GM12878 (cell line): ENCODE results near the gene AP3D1. TPM values are rescaled to one million over a fixed set of nuclear protein-coding genes. Genes with fewer than 3 reads are reported as not detected.

Source experiments
- ATAC-seq: fragments of 200-7000 bp; cut with Tn5 transposase; 3 replicates; pipeline ENCODE4 v1.9.1; 2020; ENCODE audit warnings: mild to moderate bottlenecking, moderate library complexity
- BruUV-seq: library from RNA; stranded (reverse); fragments of 400-500 nt; replicated peaks from 2 replicates; lab custom pipeline; 2021; lab: Mats Ljungman, UMichigan
- CTCF ChIA-PET: fragments of 300-600 bp; sonication (Branson Sonifier 250); formaldehyde crosslinking; extraction: SDS; loops from one replicate; lab custom pipeline; 2021; ENCODE audit warnings: inconsistent platforms; lab: Yijun Ruan, JAX
- POLR2A ChIA-PET: fragments of 350-600 bp; formaldehyde crosslinking; extraction: SDS; loops from one replicate; lab custom pipeline; 2021; ENCODE audit warnings: inconsistent platforms; lab: Charles Lee
- RAD21 ChIA-PET: fragments of 300-600 bp; sonication (Branson Sonifier 250); formaldehyde crosslinking; loops from one replicate; lab custom pipeline; 2023; ENCODE audit warnings: antibody characterized with exemption; ENCODE audit not compliant: unreplicated experiment; lab: Charles Lee
- SMC1A ChIA-PET: fragments of 300-600 bp; sonication (Branson Sonifier 250); formaldehyde crosslinking; loops from one replicate; lab custom pipeline; 2023; ENCODE audit not compliant: unreplicated experiment, uncharacterized antibody; lab: Charles Lee
- DNase-seq: peaks from one replicate; pipeline ENCODE4 v3.0.0-alpha.2; 2011; ENCODE audit warnings: low read depth, low spot score
- FAIRE-seq: peaks from 3 replicates; lab custom pipeline; 2011; peaks lifted over from hg19 to GRCh38; lab: Jason Lieb, UNC
- H2AFZ ChIP-seq: 2 replicates; pipeline ENCODE4 v1.6.0; 2011; ENCODE audit warnings: low read depth, low read length, control low read depth; ENCODE audit not compliant: control insufficient read depth
- H3K27ac ChIP-seq: 2 replicates; pipeline ENCODE4 v1.5.1; 2011; ENCODE audit warnings: control low read depth; ENCODE audit not compliant: control insufficient read depth, insufficient read depth
- H3K27me3 ChIP-seq, 2 experiments: replicated peaks in 1 of 2; 2 replicates each; pipeline versions ENCODE4 v1.6.0 to v1.6.1; 2011; ENCODE audit warnings: low read length in 1 of 2; ENCODE audit not compliant: control insufficient read depth in 2 of 2, insufficient read depth in 2 of 2
- H3K36me3 ChIP-seq, 2 experiments: 2 replicates each; pipeline ENCODE4 v1.5.1; 2011; ENCODE audit warnings: low read length in 1 of 2; ENCODE audit not compliant: control insufficient read depth in 2 of 2, insufficient read depth in 2 of 2
- H3K4me1 ChIP-seq: 2 replicates; pipeline ENCODE4 v1.6.1; 2011; ENCODE audit warnings: mild to moderate bottlenecking, low read length, moderate library complexity, mixed read lengths; ENCODE audit not compliant: control insufficient read depth, insufficient read depth
- H3K4me2 ChIP-seq: 2 replicates; pipeline ENCODE4 v1.6.0; 2011; ENCODE audit warnings: control low read depth; ENCODE audit not compliant: control insufficient read depth, insufficient read depth
- H3K4me3 ChIP-seq: fragments of 200-600 bp; sonication (generic); 2 replicates; pipeline ENCODE4 v1.5.1; 2016
- H3K79me2 ChIP-seq: 2 replicates; pipeline ENCODE4 v1.6.0; 2011; ENCODE audit warnings: low read length; ENCODE audit not compliant: control insufficient read depth, insufficient read depth
- H3K9ac ChIP-seq: 2 replicates; pipeline ENCODE4 v1.8.0; 2011; ENCODE audit warnings: low read length, control low read depth, mixed read lengths; ENCODE audit not compliant: control insufficient read depth, insufficient read depth
- H3K9me3 ChIP-seq: replicated peaks from 3 replicates; pipeline ENCODE4 v1.5.1; 2011; ENCODE audit warnings: mild to moderate bottlenecking, low read length; ENCODE audit not compliant: control insufficient read depth, insufficient read depth
- H4K20me1 ChIP-seq: 2 replicates; pipeline ENCODE4 v1.6.0; 2011; ENCODE audit not compliant: control insufficient read depth, insufficient read depth
- CREM ChIP-seq: IDR thresholded peaks from 2 replicates; pipeline ENCODE4 v1.6.1; 2014; ENCODE audit warnings: antibody characterized with exemption, low read depth
- EGR1 ChIP-seq, 2 experiments: IDR thresholded peaks; 1 replicate in 1 of 2; 2 replicates in 1 of 2; pipeline ENCODE4 v1.6.1; 2011 to 2012; ENCODE audit warnings: low read depth in 2 of 2, low read length in 2 of 2, borderline replicate concordance in 1 of 2, mild to moderate bottlenecking in 1 of 2, moderate library complexity in 1 of 2
- GATAD2B ChIP-seq: fragments of 450-650 bp; conservative IDR thresholded peaks from 2 replicates; pipeline ENCODE4 v1.6.1; 2017; ENCODE audit warnings: low read depth, mild to moderate bottlenecking, moderate library complexity
- NFYA ChIP-seq: IDR thresholded peaks from 2 replicates; pipeline ENCODE4 v1.6.1; 2011; ENCODE audit warnings: low read depth, mild to moderate bottlenecking, low read length, improper control_type of control experiment, borderline replicate concordance
- PAX8 ChIP-seq: fragments of 450-650 bp; IDR thresholded peaks from 2 replicates; pipeline ENCODE4 v1.6.1; 2017; ENCODE audit warnings: mild to moderate bottlenecking, moderate library complexity
- POLR2A ChIP-seq: IDR thresholded peaks from 2 replicates; pipeline ENCODE4 v1.6.1; 2011; ENCODE audit warnings: low read depth, mild to moderate bottlenecking, low read length
- RCOR1 ChIP-seq: conservative IDR thresholded peaks from 2 replicates; pipeline ENCODE4 v1.6.1; 2012; ENCODE audit warnings: low read depth, low read length, improper control_type of control experiment
- SIX5 ChIP-seq: IDR thresholded peaks from 2 replicates; pipeline ENCODE4 v1.6.1; 2011; ENCODE audit warnings: mild to moderate bottlenecking, low read depth, low read length, moderate library complexity; ENCODE audit not compliant: severe bottlenecking
- WRNIP1 ChIP-seq: IDR thresholded peaks from 2 replicates; pipeline ENCODE4 v1.6.1; 2011; ENCODE audit warnings: low read depth, low read length, improper control_type of control experiment, borderline replicate concordance
- YBX1 ChIP-seq: fragments of 450-650 bp; IDR thresholded peaks from 2 replicates; pipeline ENCODE4 v1.6.1; 2016; ENCODE audit warnings: antibody characterized with exemption
- WGBS: methylation state at CpG from one replicate; pipeline ENCODE4 v1.1.6; 2016; ENCODE audit warnings: low lambda C conversion rate; ENCODE audit not compliant: insufficient replicate concordance, insufficient coverage; ENCODE audit errors: missing lambda C conversion rate; 5-methylcytosine and 5-hydroxymethylcytosine counted together
- in situ Hi-C: fragments of 300-500 bp; cut with MboI; formaldehyde crosslinking; loops from 9 replicates; pipeline ENCODE4 v1.14.3; 2018; ENCODE audit warnings: mixed read lengths
- intact Hi-C: fragments of 100-400 bp; cut with micrococcal nuclease; formaldehyde crosslinking; loops from one replicate; pipeline ENCODE4 v1.14.2; 2022; ENCODE audit not compliant: unreplicated experiment
- polyA plus RNA-seq, 11 experiments: library from polyadenylated mRNA; depleted of rRNA in 4 of 11; unstranded in 6 of 11; stranded (reverse) in 5 of 11; fragments of >200 nt; fragmentation: Nextera tagmentation in 4 of 11; fragmentation: Illumina TruSeq in 1 of 11; extraction: Ambion mirVana in 4 of 11; extraction: Trizol in 1 of 11; gene quantifications; 1 replicate in 1 of 11; 2 replicates in 10 of 11; pipeline versions ENCODE4 v1.2.1 to v1.2.3, GENCODE V29; 2011 to 2016; ENCODE audit warnings: inconsistent platforms in 2 of 11, missing spikeins in 2 of 11, low read depth in 1 of 11
- total RNA-seq, 4 experiments: library from RNA; depleted of rRNA in 3 of 4; stranded (reverse); fragments of >200 nt in 3 of 4; fragmentation: Illumina TruSeq in 1 of 4; extraction: Trizol in 1 of 4; gene quantifications; 2 replicates each; pipeline versions ENCODE4 v1.2.1 to v1.2.3, GENCODE V29; 2013 to 2021
- TF ChIP-seq, protein P1 (sequence below): fragments of 450-650 bp; IDR thresholded peaks from 2 replicates; pipeline ENCODE4 v1.6.1; 2017; ENCODE audit warnings: mild to moderate bottlenecking, low read depth, inconsistent platforms; ENCODE audit not compliant: poor library complexity, severe bottlenecking

AP3D1 gene
- total and polyA plus RNA-seq, 10 of the 15 experiments (the other 5 are each of a cell fraction or from before 2014, with no cell fraction given): 1.5 to 108 (median 59.1) TPM

DNA sequence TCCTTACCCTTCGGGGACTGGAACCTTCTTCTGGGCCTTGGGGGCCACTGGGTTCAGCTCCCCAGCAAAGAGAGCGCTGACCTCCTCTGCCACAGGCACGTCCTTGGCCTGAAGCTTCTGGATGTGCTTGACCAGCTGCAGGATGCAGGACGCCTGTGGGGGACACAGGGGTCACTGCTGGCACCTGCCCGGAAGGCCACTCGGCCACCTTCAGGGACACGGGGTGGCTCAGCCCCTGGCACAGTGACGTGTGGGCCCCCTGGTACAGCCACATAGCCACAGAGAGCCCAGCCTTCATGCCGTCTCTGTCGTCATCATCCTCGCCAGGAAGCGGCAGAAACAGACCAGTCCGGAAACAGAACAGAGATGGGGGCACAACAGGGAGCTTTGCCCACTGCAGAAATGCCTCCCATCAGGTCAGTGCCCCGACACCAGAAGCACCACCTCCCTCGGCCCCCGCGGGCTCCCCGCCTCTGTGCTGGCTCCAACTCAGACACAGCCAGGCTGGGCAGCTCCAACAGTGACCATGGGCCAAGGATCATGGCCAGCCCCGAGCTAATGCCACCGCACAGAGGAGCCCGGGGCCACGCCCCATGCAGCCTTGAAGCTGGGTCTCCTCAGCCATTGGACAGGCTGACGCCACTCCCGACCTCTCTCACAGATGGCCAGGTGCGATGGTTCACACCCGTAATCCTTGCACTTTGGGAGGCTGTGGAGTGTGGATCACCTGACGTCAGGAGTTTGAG lies 34.0 kb downstream of the AP3D1 start:
- H3K36me3 ChIP-seq: peaks cover 8 to 77% of the 10 kb centered on the region in 2 experiments; a peak in 3 of 4 replicates
- no peak for FAIRE-seq
- no TSS peak for BruUV-seq

DNA sequence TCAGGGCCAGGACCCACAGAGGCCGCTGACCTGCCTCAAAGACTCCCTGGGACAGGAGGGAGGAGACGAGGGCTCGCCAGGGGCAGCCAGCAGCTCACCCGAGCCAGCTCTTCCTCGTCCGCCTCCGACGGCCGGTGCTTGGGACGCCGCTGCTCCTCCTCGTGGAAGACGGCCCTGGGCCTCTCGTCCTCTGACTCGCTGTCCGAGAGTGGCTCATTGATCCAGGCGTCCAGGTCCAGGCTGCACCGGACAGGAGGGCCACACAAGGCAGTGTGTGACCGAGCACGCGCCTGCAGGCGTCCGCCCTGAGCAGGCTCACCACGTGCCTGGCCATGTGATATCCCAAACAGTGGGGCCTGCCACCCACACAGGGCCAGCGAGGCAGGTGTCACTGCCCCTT lies 34.9 kb downstream of the AP3D1 start:
- no TSS peak for BruUV-seq
- no peak for DNase-seq
- Histone ChIP-seq H3K4me2 (no peak overlapping the region), H2AFZ (no peak overlapping the region), H3K4me3 (no peak overlapping the region), H4K20me1 (no peaks in the 10 kb centered on the region), H3K4me1 (no peaks in the 10 kb centered on the region), H3K36me3 (peaks cover 12 to 78% of the 10 kb centered on the region in 2 experiments; a peak in 3 of 4 replicates), H3K79me2 (no peaks in the 10 kb centered on the region), H3K9me3 (no peaks in the 10 kb centered on the region), H3K27me3 (no peaks in the 10 kb centered on the region), H3K9ac (no peak overlapping the region), H3K27ac (no peak overlapping the region)
- SMC1A ChIA-PET: no interaction called here
- 95% methylated on average over 25 of the region's 25 CpGs for WGBS
- POLR2A ChIA-PET: interaction anchor here (0.6 kb wide), 1 partner anchor 133 kb away, joined by 6 read pairs; no protein-coding TSS in a partner anchor
- FAIRE-seq: no peak
- intact Hi-C loops: no loop called here
- no peak for ATAC-seq
- CTCF ChIA-PET: no interaction called here
- RAD21 ChIA-PET: no interaction called here
- in situ Hi-C loops: no loop called here
- TF ChIP-seq RCOR1 (no peak), CREM (no peak), WRNIP1 (no peak), EGR1 (IDR thresholded peaks at IDR 0.05; ENCODE audit: borderline replicate concordance in 1 of 2, low read depth in 2 of 2, low read length in 2 of 2) (no peak), PAX8 (no peak), NFYA (no peak), SIX5 (no peak)
- TF ChIP-seq, protein P1, sequence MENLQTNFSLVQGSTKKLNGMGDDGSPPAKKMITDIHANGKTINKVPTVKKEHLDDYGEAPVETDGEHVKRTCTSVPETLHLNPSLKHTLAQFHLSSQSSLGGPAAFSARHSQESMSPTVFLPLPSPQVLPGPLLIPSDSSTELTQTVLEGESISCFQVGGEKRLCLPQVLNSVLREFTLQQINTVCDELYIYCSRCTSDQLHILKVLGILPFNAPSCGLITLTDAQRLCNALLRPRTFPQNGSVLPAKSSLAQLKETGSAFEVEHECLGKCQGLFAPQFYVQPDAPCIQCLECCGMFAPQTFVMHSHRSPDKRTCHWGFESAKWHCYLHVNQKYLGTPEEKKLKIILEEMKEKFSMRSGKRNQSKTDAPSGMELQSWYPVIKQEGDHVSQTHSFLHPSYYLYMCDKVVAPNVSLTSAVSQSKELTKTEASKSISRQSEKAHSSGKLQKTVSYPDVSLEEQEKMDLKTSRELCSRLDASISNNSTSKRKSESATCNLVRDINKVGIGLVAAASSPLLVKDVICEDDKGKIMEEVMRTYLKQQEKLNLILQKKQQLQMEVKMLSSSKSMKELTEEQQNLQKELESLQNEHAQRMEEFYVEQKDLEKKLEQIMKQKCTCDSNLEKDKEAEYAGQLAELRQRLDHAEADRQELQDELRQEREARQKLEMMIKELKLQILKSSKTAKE: no peak

More for the DNA sequence above, 34.0 kb downstream of the AP3D1 start:
- DNase-seq: no peak
- no peak for ATAC-seq
- intact Hi-C loops (no loop called here), in situ Hi-C loops (no loop called here)
- Histone ChIP-seq H3K79me2 (no peaks in the 10 kb centered on the region), H3K9ac (no peak overlapping the region), H3K27me3 (no peaks in the 10 kb centered on the region), H3K27ac (no peak overlapping the region), H3K4me1 (no peaks in the 10 kb centered on the region), H2AFZ (no peak overlapping the region), H3K4me2 (no peak overlapping the region), H3K9me3 (no peaks in the 10 kb centered on the region), H4K20me1 (no peaks in the 10 kb centered on the region), H3K4me3 (no peak overlapping the region)
- SMC1A ChIA-PET: no interaction called here
- TF ChIP-seq GATAD2B (no peak), POLR2A (0 out of 2 replicates have a peak, but pooled peaks have one; percentile 11), YBX1 (no peak)
- CTCF ChIA-PET: no interaction called here
- 91% methylated on average over 26 of the region's 27 CpGs for WGBS
- RAD21 ChIA-PET: no interaction called here
- POLR2A ChIA-PET: no interaction called here
